ENCODE data around the gene DNAH17. TPM values are rescaled to one million over a fixed set of nuclear protein-coding genes. Genes with fewer than 3 reads are reported as not detected.

Gene DNAH17
- total RNA-seq, 1 experiment from 2014 or later = 0.11 TPM

DNA sequence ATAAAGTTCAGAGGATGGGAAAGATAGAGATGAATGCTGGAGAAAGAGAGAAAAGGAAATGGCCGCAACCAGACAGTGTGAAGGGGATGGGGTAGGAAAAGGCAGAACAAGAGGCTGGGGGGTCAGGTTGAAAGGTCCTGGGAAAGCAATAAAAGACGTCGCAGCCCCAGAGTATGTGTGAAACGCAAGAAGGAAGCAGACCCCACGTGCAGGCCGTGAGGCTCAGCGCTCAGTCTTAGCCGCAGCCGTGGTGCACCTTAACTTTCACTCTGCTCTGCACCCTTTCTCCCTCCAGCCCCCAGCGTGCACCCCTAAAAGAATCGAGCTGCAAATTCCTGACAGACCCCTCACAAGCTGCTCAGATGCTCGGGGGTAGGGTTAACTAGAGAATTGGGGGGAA, 1.9 kb downstream of the DNAH17 start:
- ChIA-PET CTCF (no interaction called here), POLR2A (ENCODE audit: low non-redundant PET) (no interaction called here)
- H3K4me3 ChIP-seq (ENCODE audit: low read depth, low read length, poor library complexity, severe bottlenecking) = no peak overlapping the region
- no peaks in the 10 kb centered on the region for H3K27me3 ChIP-seq (replicated peaks; ENCODE audit: insufficient read depth, low read depth, low read length, poor library complexity)
- intact Hi-C loops (cut with micrococcal nuclease; ENCODE audit: unreplicated experiment) = no loop called here
- no peaks in the 10 kb centered on the region for H3K36me3 ChIP-seq (ENCODE audit: insufficient read depth, low read length, poor library complexity, severe bottlenecking)
- H3K9me3 ChIP-seq (ENCODE audit: low read depth, low read length, poor library complexity, severe bottlenecking) = no peaks in the 10 kb centered on the region
- no peak for DNase-seq (ENCODE audit: low spot score)
- BruUV-seq (replicated peaks) = no TSS peak
- H3K27ac ChIP-seq (ENCODE audit: low read depth, low read length, poor library complexity, severe bottlenecking) = no peak overlapping the region
- H3K4me1 ChIP-seq (ENCODE audit: insufficient read depth, low read length, poor library complexity, severe bottlenecking) = no peaks in the 10 kb centered on the region
- TF ChIP-seq, protein P1, sequence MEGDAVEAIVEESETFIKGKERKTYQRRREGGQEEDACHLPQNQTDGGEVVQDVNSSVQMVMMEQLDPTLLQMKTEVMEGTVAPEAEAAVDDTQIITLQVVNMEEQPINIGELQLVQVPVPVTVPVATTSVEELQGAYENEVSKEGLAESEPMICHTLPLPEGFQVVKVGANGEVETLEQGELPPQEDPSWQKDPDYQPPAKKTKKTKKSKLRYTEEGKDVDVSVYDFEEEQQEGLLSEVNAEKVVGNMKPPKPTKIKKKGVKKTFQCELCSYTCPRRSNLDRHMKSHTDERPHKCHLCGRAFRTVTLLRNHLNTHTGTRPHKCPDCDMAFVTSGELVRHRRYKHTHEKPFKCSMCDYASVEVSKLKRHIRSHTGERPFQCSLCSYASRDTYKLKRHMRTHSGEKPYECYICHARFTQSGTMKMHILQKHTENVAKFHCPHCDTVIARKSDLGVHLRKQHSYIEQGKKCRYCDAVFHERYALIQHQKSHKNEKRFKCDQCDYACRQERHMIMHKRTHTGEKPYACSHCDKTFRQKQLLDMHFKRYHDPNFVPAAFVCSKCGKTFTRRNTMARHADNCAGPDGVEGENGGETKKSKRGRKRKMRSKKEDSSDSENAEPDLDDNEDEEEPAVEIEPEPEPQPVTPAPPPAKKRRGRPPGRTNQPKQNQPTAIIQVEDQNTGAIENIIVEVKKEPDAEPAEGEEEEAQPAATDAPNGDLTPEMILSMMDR (conservative IDR thresholded peaks at IDR 0.05; ENCODE audit: low read depth, low read length) = no peak
- TF ChIP-seq EZH2 (IDR thresholded peaks at IDR 0.05; ENCODE audit: borderline replicate concordance, low read depth, low read length, poor library complexity, severe bottlenecking) = no peak

DNA sequence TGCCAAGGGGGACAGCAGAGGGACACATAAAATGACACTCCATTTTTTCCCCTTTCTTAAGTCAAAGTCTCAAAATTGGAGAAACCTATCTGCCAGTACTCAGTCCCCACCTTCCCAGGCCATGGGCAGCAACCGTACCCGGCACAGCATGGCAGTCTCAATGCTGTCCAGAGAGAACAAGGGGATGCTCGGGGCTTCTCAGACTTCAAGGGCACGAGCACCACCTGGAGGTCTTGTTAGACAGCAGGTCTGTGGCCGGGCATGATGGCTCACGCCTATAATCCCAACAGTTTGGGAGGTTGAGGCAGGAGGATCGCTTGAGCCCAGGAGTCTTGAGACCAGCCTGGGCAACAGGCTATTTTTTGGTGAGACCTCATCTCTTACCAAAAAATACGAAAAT, 3.2 kb downstream of the DNAH17 start:
- no TSS peak for BruUV-seq (replicated peaks)
- ChIA-PET POLR2A (ENCODE audit: low non-redundant PET) (no interaction called here), CTCF (interaction anchor here (0.6 kb wide), 1 partner anchor 122 kb away, joined by 4 read pairs; no protein-coding TSS in a partner anchor)
- peak; percentile 35 for DNase-seq (ENCODE audit: low spot score)
- no peaks in the 10 kb centered on the region for H3K36me3 ChIP-seq (ENCODE audit: insufficient read depth, low read length, poor library complexity, severe bottlenecking)
- TF ChIP-seq, protein P1 (conservative IDR thresholded peaks at IDR 0.05; ENCODE audit: low read depth, low read length) = no peak; the same call in 1 of the 2 replicates
- TF ChIP-seq EZH2 (IDR thresholded peaks at IDR 0.05; ENCODE audit: borderline replicate concordance, low read depth, low read length, poor library complexity, severe bottlenecking) = no peak
- H3K27me3 ChIP-seq (replicated peaks; ENCODE audit: insufficient read depth, low read depth, low read length, poor library complexity) = no peaks in the 10 kb centered on the region
- H3K4me1 ChIP-seq (ENCODE audit: insufficient read depth, low read length, poor library complexity, severe bottlenecking) = no peaks in the 10 kb centered on the region
- H3K27ac ChIP-seq (ENCODE audit: low read depth, low read length, poor library complexity, severe bottlenecking) = no peak overlapping the region
- intact Hi-C loops (cut with micrococcal nuclease; ENCODE audit: unreplicated experiment) = no loop called here
- no peaks in the 10 kb centered on the region for H3K9me3 ChIP-seq (ENCODE audit: low read depth, low read length, poor library complexity, severe bottlenecking)
- H3K4me3 ChIP-seq (ENCODE audit: low read depth, low read length, poor library complexity, severe bottlenecking) = no peak overlapping the region

DNA sequence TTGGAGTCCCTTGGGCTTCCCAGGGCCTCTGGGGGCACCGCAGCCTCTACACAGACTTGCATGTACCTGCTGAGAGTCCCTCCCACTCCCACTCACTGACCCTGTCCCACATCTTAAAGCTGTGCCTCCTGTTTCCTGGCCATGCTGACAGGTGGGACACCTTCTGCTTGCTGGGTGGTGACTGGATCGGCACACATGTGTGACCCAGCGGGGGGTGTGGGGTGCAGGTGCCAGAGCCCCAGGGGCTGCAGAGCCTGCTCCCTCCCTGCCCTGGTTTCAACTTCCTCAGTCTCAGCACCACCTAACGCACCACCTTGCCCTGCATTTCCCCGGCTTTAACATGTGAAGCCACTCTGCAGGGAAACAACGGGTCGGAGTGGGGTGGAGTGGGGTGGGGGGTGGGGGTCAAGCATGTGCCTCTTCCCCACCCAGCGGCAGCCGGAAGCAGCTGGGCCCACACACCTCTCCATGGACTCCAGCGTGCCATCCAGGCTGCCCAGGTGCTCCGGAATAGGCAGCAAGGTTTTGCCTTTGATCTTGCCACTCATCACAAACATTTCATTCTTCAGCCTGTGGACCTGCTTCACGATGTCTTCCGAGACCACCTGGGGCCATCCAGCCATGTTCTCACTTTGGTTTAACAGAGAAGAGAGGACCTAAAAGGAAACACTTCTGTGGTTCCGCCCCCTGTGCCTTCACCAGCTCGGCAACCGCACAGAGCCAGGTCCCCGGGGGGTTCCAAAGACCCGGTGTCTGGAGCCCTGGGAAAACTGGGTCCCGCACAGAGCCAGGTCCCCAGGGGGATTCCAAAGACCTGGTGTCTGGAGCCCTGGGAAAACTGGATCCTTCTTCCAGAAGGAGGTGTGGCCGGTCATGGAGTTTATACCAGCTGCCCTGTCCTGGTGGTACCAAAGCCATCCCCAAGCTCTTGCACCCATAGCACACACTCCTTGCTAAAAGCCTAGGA, 4.7 kb downstream of the DNAH17 start:
- peak; percentile 25 for DNase-seq (ENCODE audit: low spot score)

More for the DNA sequence above, 4.7 kb downstream of the DNAH17 start:
- intact Hi-C loops (cut with micrococcal nuclease; ENCODE audit: unreplicated experiment) = no loop called here
- TF ChIP-seq, protein P1 (conservative IDR thresholded peaks at IDR 0.05; ENCODE audit: low read depth, low read length) = no peak
- TF ChIP-seq EZH2 (IDR thresholded peaks at IDR 0.05; ENCODE audit: borderline replicate concordance, low read depth, low read length, poor library complexity, severe bottlenecking) = no peak
- no peaks in the 10 kb centered on the region for H3K36me3 ChIP-seq (ENCODE audit: insufficient read depth, low read length, poor library complexity, severe bottlenecking)
- H3K4me1 ChIP-seq (ENCODE audit: insufficient read depth, low read length, poor library complexity, severe bottlenecking) = no peaks in the 10 kb centered on the region
- BruUV-seq (replicated peaks) = no TSS peak
- no peak overlapping the region for H3K4me3 ChIP-seq (ENCODE audit: low read depth, low read length, poor library complexity, severe bottlenecking)
- no peaks in the 10 kb centered on the region for H3K9me3 ChIP-seq (ENCODE audit: low read depth, low read length, poor library complexity, severe bottlenecking)
- CTCF ChIA-PET = no interaction called here
- H3K27me3 ChIP-seq (replicated peaks; ENCODE audit: insufficient read depth, low read depth, low read length, poor library complexity) = no peaks in the 10 kb centered on the region
- H3K27ac ChIP-seq (ENCODE audit: low read depth, low read length, poor library complexity, severe bottlenecking) = no peak overlapping the region
- POLR2A ChIA-PET (ENCODE audit: low non-redundant PET) = no interaction called here
